IPS-NIHi7 (cell line): ENCODE data around the gene GM2A.

Experiments
- DNase-seq: peaks from one replicate; pipeline ENCODE4 v3.0.0; 2012; ENCODE audit warnings: mixed read lengths; ENCODE audit errors: extremely low spot score

GM2A gene

DNA sequence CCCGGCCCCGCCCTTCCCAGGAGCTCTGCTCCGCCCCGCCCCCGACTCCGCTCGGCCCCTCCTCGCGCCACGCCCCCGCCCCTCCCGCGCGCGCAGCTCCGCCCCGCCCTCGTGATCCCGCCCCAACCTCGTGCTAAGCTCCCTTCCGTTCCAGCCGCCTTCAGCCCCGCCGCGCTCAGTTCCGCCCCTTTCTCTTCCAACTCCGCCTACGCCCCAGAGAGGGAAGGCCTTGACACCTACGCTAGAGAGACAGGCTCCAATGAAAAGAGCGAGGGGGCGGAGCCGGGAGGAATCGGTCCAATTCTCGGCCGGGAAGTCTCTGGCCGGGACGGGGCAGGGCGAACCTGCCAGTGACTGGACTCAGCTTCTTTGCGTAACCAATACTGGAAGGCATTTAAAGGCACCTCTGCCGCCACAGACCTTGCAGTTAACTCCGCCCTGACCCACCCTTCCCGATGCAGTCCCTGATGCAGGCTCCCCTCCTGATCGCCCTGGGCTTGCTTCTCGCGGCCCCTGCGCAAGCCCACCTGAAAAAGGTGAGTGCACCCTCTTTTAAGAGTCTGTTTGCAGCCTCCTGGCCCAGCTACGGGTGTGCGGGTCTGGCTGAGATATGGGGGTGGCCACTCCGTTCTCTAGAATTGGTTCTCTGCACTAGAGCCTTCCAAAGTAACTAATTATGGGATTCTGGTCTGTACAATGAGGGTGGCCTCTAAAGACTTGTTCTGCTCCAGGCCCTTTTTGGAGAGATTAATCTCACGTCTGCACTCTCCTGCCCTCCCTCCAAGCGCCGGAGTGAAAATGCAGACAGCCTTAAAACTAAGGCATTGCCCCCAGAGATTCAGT lies at the start of gene GM2A:
GM2A (plus strand) TSS at position 424 of the 843 bp plus-strand sequence; CDS start at position 456, 32 bp downstream.
- DNase-seq = peak; percentile 97

DNA sequence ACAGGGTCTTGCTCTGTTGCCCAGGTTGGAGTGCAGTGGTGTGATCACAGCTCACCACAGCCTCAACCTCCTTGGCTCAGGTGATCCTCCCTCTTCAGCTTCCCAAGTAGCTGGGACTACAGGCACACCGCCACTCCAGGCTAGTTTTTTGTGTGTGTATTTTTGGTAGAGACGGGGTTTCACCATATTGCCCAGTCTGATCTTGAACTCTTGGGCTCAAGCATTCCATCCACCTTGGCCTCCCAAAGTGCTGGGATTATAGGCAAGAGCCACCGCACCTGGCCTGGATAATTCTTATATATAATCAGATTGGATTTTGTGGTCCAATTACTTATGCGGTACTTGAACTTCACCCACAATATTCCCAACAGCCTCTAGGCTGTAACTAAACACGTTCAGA lies 48.9 kb upstream of the GM2A start:
- no peak for DNase-seq

DNA sequence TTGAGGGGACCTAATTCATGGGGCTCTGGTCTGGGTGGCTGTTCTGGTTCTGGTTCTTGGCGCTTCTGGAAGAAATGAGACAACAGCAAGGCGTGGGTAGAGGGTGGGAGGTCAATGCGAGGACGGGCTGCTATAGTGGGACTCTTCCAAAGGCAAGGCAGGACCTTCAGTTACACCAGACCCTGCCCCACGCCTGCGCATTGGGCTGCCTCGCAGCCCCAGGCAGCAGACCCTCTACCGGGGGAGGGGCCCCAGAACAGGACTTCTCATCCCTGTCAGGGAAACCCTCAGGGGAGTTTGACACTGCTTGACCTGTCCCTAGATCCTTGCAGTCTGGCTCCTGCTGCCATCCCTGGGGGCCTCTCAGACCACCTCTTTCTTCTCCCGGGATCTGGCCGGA lies 47.6 kb upstream of the GM2A start:
- no peak for DNase-seq

DNA sequence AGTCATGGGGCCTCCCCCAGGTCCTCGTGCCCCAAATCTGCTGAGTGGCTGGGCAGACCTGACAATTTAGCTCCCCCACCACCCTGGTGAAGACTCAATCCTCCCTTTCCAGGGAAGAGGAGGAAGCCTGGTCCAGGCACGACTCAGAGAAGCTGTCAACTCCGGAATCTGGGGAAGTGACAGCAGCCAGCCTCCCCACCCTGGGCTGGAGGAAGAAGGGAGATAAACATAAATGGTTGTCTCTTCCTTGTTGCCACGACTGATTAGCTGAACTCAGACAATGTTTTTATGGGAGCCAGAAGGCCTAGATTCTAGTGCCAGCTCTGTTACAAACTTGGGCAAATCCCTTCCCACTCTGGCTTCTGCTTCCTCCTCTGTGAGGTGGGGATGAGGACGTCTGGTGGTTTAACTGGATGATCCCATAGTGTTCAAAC lies 44.5 kb upstream of the GM2A start:
- no peak for DNase-seq

DNA sequence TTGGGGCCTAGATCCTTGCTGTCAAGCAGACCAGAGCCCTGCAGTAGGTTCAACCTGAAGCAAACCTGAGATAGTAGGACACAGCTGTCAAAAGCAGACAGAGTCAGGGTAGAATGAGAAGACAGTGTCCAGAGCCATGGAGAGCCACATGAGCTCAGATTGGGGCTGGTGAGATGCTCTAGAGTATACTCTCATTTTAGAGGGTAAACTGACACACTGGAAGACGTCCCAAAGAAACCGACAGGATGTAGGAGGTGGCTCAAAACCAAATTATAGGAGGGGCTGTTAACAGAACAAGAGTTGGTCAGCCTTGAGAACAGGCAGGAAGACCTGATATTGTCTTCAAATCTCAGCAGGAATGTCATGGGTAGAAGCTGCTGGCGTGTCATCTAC lies 40.6 kb upstream of the GM2A start:
- DNase-seq = no peak

DNA sequence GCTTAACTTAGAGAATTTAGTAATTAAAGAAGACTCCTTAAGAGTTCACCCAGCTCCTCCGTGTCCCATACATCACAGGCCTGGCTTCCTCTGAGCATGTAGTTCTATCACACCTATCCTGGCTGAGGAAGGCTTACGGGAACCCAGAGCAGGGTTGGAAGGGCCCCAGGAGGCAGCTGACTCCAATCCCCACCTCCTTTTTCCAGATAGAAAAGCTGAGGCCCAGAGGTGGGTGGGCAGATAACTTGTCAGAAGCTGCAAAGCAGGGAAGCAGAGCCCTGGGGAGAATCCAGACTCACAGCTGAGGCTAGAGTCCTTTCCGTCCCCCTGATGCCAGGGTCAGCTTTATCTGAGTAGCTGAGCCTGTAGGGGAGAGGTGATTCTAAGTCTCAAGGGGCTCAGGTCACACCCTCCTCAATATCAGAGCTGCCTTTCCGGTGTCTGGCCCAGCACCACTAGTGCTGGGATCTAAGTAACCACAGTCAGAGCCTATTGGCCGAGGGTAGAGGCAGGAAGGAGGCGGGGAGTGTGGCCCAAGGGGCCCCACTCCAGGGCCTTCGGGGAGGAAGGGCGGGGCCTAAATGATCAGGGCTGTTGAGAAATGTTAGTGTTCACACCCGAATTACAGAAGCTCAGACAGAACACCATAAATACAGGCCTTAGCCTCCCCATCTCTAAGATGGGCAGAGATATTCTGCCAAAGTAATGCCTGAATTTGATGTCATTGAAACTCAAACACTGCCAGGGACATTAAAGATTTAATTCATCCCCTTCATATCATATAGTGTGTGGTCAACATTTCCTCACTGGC lies 39.0 kb upstream of the GM2A start:
- DNase-seq = peak; percentile 85

DNA sequence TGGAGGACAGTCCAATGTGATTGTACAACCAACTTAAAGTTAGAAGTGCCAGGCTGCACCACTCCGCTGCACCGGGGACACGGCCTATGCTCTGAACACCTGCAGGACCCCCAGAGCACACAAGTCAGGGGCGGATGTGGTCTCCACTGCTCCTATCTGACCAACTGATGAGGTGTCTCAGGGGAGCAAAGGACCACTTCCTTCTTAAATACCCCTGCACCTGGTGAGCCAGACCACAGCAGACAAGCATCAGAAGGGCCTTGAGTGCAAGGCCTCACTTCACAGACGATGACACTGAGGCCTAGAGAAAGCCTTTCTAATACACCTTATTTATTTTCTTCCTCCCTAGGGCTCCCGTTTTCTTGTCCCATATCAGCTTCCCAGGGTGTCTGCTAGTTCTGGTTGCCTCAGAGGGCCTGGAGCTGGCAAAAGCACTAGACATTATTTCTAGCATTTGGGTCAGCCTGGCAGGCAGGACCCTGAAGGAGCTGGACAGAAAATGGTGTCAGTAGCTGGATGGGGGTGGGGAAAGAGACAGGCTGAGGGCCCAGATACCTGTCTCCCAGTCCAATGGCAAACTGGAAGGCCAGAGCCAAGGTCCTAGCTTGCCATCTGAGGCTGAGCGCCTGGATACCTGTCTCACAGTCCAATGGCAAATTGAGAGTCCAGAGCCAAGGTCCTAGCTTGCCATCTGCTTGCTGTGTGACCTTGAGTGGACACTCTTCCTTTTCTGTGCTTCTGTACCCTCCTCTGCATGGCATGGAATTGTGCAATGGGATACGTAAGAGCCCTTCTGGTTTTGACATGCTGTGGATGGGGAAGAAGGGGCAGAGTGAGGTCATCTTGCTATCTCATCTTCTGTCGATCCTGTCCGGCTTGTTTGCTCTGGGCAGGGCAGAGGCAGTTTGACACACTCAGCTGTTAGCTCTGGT lies 38.1 kb upstream of the GM2A start:
- DNase-seq = no peak

DNA sequence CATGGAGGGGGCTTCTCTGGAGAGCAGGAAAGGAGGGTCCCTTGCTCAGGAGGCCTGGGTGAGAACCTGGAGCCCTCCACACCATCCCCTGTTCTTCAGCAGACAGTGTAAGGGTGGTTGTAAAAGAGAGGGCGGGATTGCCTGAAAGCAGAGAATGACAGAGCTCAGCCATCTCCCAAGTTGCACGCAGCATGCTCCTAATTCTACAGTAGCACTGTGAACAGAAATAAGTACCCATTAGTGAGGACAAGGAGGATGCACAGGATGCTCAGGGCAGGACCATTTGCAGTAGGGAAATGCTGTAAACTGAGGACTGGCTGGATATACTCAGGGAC lies 37.5 kb upstream of the GM2A start:
- DNase-seq = no peak

DNA sequence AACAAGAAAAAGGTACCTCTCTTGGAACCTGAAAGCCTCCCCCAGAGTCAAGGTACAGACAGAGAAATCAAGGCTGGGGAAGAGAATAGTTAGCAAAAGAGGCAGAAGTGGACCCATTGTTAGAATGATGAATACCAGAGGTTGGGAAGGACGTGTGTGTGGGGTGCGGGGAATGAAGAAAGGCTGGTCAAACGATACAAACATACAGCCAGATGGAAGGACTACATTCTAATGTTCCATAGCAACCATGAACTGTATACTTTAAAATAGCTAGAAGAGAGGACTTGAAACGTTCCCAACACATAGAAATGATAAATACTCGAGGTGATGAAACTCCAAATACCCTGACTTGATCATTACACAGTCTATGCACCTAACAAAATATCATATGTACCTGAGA lies 36.2 kb upstream of the GM2A start:
- no peak for DNase-seq

DNA sequence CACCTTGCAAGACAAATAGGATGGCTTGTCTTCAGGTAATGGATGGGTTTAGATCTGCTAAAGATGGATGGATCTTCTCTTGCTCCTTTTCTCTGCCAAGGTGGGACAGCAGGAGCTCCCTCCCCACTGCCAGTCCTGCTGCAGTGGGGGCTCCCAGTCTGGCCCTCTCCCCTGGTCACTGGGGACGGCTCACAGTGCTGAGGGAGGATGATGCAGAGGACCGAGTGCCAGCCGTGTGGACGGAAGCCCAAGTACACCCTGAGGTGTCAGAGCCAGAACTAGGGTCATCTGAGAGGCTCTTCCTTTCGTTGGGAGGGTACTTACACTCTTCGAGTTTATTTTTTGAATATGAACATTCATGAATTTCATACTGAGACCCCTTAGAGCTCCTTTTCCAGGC lies 34.8 kb upstream of the GM2A start:
- DNase-seq = no peak

DNA sequence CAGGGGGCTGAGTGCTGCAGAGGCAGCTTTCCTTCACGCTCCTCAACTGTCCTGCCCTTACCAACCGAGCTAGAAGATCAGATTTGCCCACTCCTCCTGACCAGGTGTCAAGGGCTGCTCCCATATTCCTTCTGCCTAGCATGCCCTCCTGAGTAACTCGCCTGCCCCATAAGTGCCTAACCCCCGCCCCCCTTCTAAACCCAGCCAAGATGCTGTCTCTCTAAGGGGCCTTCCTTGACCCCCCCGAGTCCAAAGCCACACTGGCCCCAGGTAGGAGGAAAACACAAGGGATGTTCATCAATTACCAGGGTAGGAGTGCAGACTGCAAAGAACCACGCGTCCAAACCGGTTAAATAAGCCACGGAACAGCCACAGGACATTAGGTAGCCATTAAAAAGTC lies 33.8 kb upstream of the GM2A start:
- no peak for DNase-seq

DNA sequence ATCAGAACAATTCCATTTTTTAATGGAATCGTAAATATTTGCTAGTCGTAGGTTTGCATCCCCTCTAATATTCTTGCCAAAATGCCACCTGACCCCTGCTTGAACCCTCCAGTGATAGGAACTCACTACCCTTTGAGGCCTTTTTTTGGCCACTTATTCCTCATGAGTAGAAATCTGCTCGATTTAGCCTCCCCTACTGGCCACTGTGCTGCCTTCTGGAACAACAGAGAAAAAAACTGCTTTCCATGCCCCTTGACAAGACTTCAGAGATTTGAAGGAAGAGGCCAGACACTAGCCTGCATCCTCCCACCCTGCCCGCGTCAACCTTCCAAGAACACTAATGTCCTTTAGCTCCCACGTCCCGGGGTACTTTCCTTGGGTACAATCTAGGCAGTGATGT lies 33.2 kb upstream of the GM2A start:
- peak; percentile 35 for DNase-seq

DNA sequence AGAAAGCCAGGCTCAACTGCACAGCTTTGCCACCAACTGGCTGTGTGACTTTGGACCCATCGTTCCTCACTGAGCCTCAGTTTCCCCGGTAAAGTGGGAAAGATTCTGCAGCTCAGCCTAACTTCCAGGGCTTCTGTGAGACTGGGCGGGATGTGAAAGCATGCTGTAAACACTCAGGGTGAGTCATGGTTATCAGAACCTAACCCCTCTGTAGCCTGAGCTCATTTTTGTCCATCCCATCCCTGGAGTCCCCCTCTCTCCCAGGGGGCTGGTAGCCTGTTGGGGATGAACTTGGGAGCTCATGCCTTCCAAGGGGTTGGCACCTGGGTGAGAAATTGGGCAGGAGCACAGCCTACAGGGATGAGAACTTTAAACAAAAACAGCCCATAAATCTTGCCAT lies 31.4 kb upstream of the GM2A start:
- no peak for DNase-seq

DNA sequence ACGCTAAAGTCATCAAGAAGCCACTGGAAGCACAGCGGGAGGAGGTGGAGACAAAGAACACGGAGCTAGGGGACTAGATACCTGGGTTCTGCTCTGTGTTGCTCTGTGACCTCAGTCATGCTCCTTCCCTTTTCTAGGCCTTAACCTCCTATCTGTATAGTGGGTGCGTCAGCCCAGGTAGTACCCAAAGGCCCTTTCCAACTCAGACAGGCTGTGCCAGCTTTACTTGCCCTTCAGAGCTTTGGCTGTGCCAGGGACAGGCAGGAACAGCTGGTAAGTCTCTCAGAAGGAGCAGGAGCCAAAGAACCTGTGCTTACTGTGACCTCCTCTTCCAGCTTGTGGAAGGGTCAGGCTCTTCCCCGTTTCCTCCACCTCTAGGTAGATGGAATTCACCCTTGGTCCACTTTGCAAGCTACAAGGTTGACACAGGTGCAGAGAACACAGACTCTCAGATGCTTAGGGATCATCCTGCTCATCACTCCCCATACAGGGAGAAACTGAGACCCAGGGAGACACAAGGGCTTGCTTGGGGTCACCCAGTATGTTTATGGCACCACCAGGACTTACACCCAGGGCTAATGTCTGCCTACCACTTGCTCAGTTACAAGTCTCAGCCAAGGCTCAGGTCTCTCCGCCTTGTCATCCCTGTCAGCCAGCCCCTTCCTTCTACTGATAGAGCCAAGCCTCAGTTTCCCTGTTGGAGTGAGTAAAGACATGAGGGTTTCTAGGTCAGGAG lies 30.8 kb upstream of the GM2A start:
- no peak for DNase-seq

DNA sequence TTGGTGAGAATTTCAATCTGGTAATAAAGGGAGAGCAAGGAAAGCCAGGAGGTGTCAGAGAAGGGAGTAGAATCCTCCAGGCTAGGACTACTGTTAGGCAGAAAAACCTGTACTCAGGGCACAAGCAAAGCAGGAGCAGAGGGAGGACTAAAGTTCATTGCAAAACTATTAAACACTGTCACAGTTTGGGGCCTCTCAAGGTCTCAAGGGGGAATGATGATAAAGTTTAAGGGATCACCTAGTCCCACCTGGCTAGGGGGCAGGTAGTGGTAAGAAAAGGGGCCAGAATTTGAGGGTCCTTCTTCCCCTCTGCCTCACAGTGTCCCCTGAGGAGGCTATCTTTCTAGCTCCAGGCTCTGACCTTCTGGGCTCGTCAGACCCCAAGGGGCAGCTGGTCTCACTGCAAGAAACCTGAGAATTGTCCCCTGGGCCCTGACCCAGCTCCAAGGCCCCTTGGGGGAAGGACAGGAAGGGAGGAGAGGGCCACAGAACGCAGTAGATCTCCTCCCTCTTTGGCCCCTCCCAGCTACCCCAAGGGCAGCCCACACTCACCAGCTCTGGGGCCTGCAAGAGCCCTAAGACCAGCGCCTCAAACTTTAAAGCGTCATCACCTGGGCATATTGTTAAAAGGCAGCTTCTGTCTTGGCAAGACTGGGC lies 30.1 kb upstream of the GM2A start:
- DNase-seq = no peak

DNA sequence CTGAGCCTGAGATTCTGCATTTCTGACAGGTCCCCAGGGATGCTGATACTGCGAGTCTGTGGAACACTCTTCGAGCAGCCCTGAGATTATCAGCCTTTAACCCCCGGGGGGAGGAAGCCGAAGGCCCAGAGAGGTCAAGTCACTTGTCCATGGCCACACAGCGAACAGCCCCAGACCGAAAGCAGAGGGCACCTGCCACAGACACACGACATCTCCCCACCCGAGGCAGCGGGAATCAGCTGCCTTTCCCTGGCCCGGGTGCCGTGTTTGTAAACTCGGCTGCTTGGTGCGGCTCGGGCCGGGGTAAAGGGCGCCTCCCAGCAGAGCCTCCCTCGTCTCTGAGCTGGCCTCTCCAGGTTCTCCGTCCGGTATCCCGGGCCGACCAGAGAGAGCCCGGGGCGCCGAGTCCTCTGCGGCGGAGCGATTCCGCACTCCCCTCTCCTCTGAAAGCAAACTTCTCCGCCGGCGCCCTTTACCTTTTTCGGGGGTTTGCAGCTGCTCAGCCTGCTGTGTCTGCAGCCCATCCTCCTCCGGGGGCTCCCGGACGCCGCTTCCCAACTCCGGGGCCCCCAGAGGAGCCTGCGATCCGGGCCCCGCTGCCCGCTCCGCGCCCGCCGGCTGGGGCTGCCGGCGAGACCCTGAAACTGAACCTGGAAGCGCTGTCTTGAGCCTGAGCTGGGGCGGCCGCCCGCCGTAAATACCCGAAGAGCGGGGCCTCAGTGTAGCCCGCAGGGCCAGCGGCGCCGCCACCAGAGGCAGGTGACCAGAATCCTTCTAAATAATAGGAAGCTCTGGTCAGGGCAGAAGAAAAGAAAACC lies 29.3 kb upstream of the GM2A start, which contains the start of gene CCDC69:
CCDC69 (minus strand) TSS at position 646 of the 818 bp plus-strand sequence; CDS start at position 524, 122 bp downstream.
- peak; percentile 89 for DNase-seq

DNA sequence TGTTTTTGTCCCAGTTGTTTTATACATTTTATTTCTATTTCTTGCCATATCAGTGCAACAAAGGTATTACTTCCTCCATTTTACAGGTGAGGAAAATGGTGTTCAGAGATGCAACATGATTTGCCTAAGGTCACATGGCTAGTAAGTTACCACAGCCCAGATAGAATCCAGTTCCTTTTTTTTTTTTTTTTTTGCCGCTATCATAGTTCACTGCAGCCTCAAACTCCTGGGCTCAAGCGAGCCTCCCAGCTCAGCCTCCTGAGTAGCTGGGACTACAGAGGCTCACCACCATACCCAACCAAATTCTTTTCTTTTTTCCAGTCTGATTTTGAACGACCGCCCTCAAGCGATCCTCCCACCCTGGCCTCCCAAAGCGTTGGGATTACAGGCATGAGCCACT lies 28.6 kb upstream of the GM2A start:
- DNase-seq = no peak

DNA sequence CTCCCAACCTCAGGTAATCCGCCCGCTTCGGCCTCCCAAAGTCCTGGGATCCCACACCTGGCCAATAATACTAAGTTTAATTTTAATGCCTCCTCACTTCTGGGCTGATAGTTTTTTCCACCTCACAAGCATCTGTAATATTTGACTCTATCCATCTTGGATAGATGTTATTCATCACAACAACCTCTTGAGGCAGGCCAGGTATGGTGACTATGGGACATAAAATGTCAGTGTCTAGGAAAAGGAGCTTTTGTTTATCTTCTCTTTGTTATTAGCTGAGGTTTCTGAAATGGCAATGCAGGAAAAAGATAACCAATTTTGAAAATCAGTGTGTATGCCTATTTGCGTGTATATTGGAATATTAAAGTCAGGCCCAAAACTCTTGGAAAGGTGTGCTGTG lies 27.9 kb upstream of the GM2A start:
- DNase-seq = no peak

DNA sequence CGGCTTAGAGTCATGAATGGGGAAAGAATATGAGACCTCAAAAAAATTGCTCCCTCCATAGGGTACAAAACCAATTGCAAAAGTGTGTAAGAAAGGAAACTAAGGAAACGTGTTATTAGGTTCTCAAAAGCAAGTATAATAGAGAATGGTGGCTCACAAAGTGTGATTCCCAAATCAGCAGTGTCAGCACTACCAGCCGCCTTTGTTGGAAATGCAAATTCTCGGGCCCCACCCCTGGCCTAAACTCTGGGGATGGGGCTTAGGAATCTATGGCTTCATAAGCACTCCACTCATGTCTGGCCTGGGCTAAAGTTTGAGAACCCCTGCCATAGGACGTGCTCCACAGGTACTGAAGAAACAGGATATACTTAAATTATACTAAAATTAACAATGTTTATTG lies 27.5 kb upstream of the GM2A start:
- DNase-seq = no peak

DNA sequence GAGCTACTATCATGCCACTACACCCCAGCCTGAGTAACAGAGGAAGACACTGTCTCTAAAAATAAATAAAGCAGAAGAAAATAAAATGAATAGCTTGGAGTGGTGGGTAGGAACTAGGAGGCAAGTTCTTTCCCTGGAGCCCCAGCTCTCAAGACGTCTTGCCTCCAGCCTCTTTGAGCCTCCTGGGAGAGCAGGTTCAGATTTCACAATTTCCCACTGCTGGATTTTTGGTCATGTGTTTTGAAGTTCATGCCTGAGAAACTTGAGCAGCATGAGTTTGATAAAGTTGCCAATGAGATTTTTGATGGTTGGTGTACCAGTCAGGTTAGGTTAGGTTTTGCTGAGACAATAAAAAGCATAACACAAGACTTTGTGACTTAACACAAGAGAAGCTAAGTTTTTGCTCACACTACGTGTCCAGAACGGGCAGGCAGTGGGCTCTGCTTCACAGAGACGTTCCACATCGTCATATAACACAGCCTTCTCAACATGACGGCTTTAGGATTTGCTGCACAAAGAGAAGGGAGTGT lies 25.0 kb upstream of the GM2A start:
- DNase-seq = no peak
